GM18499 (cell line): ENCODE measurements around the gene PFN3.

Experiments used
- ATAC-seq: cut with Tn5 transposase; IDR thresholded peaks from one replicate; pipeline ENCODE4 v1.9.1; 2021; ENCODE audit warnings: moderate number of reproducible peaks; ENCODE audit not compliant: insufficient read depth, unreplicated experiment

The PFN3 gene

DNA sequence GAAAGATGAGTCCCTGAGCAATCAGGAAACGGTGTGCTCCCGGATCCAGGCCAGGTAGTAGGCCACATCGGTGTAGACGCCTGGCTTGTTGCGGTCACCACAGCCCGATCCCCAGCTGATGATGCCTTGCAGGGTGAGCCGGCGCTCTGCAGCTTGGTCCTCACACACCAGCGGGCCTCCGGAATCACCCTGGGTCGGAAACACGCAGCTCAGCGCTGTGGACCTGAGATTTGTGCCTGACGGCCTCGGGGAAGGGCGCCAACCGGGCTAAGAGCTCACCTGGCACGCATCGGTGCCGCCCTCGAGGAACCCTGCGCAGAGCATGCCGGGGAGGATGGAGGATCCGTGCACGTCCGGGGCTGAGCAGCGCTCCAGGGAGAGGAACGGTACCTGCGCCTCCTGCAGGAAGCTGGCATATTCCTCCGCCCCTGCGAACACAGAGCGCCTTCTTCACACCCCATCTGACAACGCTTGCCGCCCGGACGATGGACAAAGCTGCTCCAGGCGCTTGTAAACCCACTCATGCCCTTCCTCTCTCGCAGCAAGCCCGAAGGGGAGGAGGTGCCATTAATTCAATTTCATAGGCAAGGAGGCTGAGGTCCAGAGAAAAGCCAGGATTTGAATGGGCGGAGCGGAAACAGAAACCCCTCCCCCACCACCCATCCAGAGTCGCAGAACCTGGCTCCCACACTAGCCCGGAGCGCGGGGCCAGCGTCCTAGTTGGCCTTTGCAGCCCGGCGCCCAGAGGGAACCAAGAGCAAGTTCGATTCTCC lies 2.0 kb upstream of the PFN3 start:
- no peak for ATAC-seq

DNA sequence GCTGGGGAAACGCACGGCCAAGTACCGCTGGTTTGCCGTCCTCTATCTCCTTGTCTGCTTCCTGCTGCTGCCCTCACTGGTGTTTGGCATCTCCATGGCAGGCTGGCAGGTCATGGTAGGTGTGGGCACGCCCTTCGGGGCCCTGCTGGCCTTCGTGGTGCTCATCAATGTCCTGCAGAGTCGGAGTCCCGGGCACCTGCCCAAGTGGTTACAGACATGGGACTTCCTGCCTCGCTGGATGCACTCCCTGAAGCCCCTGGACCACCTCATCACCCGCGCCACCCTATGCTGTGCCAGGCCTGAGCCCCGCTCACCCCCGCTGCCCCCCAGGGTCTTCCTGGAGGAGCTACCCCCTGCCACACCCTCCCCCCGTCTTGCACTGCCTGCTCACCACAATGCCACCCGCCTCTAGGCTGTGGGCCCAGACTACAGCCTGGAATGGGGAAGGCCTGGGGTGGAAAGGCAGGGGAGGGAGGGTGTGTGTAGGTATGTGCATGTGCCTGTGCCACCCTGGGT lies 2.5 kb downstream of the PFN3 start:
- ATAC-seq: no peak

DNA sequence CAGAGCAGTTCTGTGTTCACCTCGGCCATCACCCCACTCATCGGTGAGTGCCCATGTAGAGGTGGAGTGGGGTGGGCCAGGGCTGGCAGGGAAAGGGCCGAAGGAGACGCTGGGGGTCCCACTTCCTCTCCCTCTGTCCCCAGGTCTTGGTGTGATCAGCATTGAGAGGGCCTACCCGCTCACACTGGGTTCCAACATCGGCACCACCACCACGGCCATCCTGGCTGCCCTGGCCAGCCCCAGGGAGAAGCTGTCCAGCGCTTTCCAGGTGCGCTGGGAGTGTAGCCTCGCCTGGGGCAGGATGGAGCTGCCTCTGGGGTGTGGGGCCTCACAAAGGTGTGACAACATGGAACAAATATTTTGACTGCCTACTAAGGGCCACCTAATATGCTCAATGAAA lies 3.7 kb downstream of the PFN3 start:
- ATAC-seq: no peak

DNA sequence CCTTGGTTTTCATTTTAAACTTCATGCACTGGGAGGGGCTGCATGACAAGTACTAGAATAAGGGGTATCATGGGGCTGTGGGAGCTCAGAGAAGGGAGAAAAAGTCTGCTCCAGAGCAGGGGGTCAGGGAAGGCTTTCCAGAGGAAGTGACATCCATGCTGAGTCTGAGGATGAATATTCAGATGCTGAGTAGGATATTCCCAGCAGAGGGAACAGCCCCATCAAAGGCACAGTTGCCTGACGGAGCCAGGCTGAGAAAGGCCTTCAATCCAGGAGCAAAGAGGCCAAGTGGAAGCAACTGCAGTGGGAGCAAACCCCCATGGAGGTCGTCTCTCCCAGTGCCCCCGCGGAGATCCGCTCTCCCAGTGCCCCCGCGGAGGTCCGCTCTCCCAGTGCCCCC lies 4.4 kb downstream of the PFN3 start:
- no peak for ATAC-seq

DNA sequence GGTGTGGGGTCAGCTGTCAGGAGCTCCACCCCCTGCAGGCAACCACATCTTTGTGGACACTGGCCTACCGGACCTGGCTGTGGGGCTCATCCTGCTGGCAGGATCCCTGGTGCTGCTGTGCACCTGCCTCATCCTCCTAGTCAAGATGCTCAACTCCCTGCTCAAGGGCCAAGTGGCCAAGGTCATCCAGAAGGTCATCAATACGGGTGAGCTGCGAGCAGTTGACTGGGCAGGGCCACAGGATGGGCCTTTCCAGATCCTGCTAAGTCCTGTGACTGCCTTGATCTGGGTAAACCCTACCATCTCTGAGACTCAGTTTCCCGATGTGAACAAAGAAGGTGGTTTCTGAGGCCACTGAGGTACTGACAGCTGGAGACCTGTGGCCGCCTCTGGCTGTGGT lies 6.5 kb downstream of the PFN3 start:
- no peak for ATAC-seq

DNA sequence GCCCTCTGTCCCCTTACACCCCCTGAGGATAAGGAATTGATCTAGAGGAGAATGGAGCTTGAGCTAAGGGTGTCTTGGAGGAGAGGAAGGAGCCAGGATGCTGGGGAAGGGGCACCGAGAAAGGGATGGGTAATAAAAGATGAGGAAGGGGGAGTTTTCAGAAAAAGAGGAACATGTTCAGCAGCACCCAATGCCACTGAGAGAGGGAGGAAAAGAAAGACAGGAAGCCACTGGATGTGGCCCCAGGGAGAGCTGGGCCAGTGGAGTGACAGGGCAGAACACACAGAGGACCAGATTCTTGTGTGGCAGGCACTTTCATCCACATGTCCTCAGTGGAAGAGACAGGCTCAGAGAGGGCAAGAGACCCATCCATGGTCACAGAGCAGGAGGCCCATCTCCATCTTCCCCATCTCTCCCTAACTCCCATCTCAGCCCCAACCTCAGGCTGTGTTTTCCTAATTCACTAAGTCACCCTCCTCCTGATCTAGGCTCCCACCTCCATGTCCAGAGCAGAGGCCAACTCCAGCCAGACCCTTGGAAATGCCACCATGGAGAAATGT lies 7.2 kb downstream of the PFN3 start:
- ATAC-seq: no peak

DNA sequence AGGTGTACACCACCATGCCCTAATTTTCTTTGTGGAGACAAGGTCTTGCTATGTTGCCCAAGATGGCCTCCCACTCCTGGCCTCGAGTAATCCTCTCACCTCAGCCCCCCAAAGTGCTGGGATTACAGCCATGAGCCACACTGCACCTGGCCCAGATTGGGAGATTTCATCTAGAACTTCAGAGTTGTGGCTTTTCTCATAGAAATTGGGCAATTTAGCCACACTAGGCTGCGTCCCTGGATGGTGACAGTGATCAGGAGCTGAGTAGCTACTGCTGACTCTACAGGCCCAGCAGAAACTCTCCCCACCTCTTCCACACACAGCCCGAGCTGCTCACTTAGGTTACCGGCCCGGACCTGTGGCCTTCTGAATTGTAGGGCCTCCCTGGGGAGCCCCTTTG lies 7.7 kb downstream of the PFN3 start:
- no peak for ATAC-seq

DNA sequence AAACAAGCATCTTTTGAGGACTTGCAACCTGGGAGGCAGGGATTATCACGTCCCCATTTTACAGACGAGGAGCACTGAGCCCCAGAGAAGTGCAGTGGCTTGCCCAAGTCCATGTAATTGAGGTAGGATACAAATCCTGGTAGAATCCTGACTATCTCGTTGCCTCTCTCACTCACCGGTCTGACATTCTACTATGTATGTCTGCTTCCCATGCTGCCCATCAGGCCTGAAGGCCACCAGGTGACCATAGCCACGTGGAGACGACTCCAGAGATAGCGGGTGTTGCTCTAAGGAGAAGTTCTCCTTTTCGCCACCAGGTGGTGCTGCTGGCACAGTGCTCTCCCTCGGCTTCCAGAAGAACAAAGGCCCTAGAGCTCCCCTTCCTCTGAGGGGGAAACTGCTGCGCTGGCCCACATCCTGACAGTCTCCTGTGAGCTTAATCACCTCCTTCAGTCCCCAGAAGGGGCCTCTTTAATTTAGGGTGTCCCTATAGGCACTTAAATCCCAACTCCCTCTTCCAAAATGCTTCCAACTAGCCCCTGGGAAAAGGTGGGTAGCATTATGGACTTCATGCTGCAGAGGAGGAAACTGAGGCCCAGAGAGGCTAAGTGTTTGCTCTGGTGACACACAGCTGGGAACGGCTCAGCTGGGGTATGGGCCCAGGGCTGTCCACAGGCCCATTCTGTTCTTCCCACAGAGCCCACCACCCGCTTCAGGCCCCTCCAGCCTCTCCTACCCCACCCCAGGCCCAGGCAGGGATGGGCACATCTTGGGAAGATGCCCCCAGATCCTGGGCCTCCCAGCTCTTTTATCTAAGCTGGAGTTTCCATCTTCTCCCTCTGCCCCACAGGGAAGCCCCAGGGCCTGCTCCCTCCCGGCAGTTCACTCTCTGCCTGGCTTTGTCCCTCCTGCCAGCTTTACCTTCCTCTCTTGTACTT lies 9.8 kb downstream of the PFN3 start:
- ATAC-seq: no peak

DNA sequence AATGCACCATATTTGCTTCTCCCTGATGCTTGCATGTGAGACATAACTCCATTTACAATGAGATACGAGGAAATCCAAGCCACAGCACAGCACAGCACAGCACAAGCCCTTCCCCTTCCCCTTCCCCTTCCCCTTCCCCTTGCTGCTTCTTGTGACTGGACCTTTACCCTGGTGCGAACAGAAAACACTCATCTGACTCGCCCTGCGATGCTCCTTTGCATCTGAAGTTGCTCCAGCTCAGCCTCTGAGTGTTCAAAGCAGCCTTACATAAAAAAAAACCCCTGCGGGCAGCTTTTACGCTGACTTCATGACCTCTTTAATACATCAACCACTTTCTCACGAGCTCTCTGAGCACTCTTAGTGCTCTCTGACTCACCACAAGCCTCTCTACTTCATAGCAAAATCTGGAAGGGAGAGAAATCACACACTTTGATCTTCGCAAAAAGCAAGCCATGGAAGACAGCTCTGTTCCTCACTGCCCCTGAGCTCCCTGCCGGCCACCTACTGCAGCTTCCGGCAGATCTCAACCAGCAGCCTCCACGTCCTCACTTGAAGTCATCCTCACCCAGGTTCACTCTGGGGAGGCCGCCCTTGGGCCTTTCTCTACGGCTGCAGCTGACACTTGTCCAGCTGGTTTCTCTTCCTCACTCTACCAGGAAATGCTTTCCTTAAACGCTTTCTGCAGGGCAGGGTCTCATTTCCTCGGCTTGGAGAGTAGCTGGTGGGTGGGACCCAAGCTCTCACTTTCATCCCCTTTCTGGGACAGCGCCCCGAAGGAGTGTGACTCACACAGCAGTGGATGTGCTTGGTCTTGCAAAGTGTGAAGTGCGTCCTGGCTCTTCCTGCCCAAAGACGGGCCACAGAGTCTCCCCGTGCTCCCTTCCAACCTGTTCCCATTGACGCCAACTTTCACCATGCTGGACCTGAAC lies 11.0 kb downstream of the PFN3 start:
- ATAC-seq: no peak

DNA sequence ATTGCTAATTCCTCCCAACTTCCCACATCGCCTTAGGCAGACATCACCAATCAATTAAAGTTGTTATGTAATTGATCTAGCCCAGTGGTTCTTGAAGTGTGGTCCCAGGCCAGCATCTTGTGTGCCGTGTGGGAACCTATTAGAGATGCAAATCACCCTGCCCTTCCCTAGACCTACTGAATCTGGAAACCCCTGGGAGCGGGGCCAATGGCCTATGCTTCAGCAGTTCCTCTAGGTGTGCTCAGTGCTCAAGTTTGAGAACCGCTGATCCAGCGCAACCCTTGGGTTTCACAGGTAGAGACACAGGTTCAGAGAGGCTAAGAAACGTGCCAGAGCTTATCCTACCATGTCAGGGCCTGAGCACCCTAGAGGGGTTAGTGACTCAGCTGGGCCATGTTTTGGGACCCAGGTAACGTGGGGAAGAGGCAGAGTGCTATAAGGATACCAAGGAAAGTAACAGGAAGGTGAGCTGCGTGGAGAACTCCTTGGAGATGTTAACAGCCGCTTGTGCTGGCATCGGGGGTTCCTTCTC lies 11.9 kb downstream of the PFN3 start:
- no peak for ATAC-seq

DNA sequence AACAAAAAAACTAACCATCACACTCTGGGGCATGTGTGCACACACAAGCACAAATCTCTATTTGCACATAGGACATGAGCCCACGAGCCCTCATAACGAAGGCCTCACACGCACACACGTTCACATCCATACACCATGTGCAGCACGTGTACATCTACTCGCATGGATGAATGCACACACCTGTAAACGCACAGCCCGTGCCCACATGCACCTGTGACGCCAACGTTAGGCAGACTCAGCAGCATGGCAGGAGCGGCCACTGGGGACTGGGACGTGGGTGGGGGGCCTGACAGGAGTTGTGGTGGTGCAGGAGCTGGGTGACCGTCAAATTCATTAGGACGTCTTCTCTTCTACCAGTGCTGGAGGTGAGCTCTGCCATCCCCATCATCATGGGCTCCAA lies 13.1 kb downstream of the PFN3 start:
- ATAC-seq: no peak

DNA sequence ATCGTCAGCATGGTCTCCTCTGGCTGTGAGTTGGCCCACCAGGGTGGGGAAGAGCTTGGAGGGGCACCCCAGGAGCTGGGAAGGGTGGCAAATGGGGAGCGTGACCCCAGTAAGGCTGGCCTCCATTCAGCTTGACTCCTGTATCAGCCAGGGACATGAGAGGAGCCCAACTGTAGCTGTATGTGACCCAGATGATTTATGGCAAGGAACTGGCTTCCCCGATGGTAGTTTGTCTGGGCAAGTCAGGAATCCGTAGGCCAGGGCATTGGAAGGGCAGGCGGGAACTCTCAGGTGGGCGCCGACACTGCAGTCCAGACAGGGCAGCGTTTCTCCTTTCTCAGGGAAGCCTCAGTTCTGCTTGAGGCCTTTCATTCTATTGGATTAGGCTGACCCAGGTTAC lies 13.9 kb downstream of the PFN3 start:
- ATAC-seq: no peak

DNA sequence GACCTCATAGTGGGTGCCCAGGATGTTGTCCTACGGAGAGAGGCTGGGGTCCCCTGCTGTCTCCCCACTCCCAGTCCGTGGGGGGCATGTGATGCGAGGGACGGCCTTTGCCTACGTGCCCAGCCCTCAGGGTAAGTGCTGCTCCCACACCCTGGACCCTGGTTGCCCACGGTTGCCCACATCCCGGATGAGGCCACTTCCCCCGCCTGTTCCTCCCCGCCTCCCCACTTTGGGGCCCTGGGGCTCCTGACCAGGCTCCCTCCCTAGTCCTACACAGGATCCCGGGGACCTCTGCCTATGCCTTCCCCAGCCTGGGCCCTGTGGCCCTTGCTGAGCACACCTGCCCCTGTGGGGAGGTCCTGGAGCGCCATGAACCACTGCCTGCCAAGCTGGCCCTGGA lies 14.7 kb downstream of the PFN3 start:
- no peak for ATAC-seq

DNA sequence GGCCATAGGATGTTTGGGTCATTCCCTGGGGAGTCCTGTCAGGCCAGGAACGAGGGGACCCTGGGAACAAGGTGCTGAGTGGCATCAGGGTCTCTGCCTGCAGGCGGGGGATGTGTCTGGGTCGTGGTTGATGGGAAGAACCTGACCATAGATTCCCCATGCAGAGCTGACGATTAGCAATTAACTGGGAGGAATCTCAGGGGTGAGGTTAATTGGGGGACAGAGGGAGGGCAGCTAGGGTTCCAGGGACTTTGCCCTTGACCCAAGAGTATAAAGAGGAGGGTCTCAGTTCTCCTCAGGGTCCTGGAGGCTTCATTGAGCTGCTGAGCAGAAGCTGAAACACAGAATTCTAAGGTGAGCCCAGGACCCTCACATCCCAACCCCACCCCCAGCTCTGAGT lies 16.3 kb downstream of the PFN3 start, which contains the start of gene SLC34A1:
TSS of gene SLC34A1 (plus strand) at position 301 of the 400 bp plus-strand sequence. CDS start 1,308 bp downstream, outside the sequence.
- ATAC-seq: no peak

DNA sequence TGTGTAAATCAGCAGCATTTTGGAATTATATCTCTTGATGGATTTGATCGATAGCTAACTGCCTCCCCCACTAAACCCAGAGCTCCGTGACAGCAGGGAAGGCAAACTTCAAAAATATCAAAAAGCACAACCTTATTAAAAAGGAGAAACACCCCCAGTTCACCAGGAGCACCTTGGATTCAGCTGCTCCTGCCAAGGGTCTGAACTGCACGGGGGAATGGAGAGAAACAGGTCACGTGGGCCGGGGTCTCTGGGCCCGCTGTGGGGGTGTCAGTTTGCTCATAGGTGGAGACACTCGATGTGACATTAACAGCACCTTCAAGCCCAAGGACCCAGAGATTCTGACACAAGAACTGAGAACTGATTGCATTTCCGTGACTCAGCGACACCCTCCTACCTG lies 17.3 kb downstream of the PFN3 start:
- ATAC-seq: no peak

DNA sequence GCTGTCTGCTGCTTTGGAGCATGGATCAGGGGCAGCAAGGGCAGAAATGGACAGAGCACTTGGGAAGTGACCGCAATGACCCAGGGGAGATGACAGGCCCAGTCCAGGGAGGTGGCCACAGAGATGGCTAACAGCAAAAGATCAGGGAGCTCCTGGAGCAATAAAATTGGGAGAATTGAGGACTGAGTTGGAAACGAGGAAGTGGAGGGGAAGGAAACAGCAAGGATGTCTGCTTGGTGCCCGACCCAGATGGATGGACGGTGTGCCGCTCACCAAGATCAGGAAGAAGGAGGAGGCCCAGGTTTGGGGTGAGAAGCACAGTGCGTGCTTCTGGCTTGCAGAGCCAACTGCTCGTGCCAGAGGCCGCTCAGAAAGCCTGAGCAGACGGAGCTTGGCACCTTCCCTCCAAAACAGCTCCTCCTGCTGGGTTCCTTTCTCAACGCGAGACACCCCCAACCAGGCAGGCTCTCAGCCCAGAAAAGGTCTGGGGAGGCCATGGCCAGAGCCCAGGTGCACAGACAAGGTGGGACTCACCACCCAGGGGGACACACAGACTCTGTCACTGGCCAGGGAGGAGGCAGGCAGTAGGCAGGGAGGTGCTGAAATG lies 17.9 kb downstream of the PFN3 start:
- ATAC-seq: no peak

DNA sequence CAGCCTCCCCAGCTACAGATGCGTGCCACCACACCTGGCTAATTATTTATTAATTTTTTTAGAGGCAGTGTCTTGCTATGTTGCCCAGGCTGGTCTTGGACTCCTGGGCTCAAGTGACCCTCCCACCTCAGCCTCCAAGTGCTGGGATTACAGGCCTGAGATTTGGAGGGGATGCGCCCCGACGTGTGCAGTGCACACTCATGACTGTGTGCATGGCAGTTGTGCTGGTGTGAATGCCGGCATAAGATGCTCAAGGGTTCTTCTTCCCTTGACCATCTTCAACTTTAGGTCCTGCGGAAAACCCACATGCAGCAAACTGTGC lies 19.7 kb downstream of the PFN3 start:
- no peak for ATAC-seq

DNA sequence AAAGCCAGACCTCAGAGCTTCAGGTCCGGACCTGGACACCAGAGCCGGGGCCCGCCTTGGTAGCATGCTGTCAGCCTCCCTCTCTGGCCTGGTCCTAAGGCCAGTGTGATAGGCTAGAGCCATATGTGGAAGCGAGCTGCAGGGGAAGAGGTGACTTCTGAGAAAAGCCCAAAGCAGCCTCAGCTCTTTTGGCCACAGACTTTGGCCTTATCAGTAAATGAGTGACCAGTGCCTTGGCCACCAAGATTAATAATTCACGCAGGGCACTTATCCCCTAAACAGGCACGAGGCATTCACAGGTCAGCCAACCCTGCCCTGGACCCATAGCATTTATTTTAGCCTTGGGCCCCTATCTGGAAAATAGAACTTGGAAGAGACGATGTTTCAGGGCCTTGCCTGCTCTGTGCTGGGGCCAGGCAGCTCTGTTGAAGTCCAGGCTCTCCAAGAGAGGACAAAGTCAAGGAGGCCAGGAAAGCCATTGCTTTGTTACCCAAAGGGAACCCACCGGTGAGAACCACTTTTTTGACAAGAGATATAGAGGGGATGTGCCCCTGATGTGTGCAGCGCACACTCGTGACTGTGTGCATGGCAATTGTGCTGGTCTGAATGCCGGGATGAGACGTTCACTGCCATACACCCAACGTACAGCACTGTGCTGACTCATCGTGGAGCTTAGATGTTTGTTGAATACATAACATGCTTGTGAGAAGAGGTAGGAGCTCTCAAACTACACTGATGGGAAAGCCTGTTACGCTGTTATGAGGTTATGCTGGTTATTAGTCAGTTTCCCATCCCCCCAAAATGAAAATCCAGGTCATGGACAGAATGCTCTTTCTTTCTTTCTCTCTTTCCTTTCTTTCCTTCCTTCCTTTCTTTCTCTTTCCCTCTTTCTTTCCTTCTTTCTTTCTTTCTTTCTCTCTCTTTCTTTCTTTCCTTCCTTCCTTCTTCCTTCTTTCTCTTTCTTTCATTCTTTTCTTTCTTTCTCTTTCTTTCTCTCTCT lies 21.3 kb downstream of the PFN3 start:
- ATAC-seq: no peak
